Activated effector memory CD4-positive, alpha-beta T cell treated with Interleukin-2 at 50 U/mL for 16 hours (primary cell): ENCODE data around the gene HTR6.

ENCODE experiments used
- DNase-seq: peaks from one replicate; pipeline ENCODE4 v3.0.0-alpha.2; 2020

Gene HTR6

GRCh38 chr1:19728413-19729145 lies 63.9 kb downstream of the HTR6 start:
- no peak for DNase-seq

GRCh38 chr1:19730232-19730631 lies 65.6 kb downstream of the HTR6 start:
- DNase-seq = no peak
